GM18519 (cell line): ENCODE data around the gene ADCY1.

Experiments
- ATAC-seq: cut with Tn5 transposase; IDR thresholded peaks from one replicate; pipeline ENCODE4 v1.9.1; 2021; ENCODE audit warnings: mild to moderate bottlenecking, moderate library complexity; ENCODE audit not compliant: unreplicated experiment, low FRiP score

The ADCY1 gene

DNA sequence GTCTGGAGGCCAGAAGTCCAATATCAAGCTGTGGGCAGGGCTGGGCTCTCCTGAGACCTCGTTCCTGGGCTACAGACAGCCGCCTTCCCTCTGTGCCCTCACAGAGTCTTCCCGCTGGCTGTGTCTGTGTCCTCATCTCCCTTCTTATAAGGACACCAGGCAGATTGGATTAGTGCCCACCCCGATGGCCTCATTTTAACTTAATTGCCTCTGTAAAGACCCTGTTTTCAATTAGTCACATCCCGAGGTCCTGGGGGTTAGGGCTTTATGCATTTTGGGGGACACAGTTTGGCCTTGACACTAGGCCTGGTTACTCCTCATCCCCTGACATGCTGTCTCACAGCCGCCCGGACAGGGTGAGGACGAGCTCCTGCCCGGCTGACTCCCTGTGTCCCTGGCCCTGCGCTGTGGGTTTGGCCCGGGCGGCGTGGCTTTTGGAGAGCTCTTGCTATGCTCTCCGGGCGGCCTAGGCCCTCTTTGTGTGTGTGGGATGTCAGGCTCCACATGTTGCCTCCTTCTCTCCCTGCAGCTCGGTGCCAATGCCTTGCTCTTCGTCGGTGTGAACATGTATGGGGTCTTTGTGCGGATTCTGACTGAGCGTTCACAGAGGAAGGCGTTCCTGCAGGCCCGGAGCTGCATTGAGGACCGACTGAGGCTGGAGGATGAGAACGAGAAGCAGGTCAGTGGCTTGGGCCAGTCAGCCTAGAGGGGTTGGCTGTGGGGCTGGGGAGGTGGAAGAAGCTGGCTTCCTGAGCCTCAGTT lies 18.2 kb downstream of the ADCY1 start:
- ATAC-seq: no peak

DNA sequence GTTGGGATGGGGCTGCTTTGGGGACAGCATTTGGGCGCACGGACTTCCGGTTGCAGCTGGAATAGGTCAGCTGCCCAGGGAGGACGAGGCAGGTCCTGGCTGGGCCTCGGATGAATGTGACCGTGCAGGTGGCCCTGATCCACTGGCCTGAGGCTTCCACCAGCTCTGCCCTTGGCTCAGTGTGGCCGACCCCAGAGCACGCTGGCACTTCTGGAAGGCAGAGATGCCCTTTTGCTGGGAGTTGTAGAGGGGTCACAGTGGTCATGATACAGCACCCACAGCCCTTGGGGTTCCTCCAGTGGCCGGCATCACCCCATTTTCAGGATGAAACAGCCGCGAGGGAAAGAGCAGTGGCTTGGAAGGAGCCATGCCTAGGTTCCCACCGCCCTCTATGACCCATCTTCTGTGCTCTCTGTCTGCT lies 19.0 kb downstream of the ADCY1 start:
- ATAC-seq: no peak

DNA sequence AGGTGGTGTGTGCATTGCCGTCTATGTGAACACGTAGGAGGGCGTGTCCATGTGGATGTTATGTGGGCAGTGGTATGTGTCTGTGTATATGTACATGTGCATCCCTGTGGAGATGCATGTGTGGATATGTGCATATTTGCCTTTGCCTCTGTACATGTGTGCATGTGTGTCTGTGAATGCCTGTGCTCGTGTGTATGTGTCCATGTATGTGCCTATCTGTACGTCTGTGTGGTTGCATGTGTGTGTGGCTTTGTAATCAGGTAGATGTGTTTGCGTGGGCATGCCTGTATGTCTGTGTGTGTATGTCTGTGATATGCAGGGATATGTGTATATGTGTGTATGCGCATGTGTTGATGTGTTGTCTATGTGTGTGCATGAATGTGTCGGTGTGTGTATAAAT lies 19.7 kb downstream of the ADCY1 start:
- no peak for ATAC-seq

DNA sequence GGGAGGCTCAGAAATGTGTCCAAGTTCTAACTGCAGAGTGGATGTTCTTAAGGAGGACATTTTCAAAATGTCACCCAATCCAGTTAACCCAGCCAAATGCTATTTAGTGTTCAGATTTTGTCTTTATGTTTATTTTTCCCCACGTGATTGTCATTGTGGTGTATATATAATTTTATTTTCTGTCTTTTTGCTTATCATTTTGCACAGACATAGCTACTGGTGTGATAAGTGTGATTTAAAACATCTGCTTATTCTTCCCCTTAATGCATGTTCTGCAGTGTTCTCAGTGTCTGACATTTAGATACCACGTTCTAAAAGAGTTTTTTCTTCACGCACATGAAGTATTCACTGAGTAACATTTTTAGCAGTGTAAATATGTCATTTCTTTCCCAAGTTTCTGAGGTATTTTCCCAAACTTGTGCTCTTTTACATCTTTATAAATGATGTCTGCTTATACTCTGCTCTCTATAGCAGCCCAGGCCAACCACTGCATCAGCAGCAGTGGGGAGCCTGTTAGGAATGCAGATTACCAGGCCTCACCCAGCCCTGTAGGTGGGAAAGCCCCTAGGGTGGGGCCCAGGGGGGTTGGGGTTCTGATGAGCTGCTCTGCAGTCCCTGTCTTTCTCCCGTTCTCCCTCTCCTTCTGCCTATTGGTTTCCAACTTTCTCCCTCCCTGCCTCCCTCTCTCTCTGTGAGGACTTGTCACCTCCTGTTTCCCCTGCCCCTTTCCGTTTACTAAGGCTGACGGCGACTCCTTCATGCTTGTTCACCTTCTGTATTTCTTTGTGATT lies 20.8 kb downstream of the ADCY1 start:
- no peak for ATAC-seq

DNA sequence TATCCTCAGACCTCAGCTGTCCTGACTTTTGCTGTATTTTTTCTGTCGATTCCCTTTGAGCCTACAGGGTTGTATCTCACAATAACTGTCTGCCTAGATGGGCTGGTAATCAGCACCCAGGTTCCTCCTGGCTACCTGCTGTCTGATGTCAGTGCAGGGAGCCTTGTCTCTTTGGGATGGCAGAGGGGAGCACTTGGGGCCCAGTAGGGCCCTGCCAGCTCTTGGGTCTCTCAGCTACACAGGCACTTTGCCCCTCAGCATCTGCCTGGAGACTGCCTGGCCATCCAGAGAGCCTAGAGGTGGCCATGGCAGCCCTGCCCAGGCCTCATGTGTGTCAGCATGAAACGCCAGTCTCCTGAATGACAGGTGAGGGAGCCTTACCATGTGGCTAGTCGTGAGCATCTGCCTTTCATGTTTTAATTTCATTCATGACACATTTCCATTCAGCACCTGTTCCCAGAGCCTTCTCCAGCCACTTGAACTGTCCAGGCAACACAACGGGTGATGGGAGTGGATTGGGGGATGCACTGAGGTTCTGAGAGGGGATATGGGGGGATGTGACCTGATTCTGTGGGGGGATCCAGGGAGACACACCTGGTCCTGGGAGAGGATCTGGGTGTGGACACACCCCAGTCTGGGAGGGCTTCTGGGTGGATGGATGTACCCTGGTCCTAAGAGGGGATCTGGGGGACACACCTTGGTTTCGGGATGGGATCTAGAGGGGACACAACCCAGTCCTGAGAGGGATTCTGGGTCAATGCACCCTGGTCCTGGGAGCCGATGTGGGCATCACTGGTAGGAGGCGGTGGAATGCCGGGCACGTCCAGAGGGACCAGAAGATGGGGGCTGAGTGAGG lies 21.9 kb downstream of the ADCY1 start:
- no peak for ATAC-seq

DNA sequence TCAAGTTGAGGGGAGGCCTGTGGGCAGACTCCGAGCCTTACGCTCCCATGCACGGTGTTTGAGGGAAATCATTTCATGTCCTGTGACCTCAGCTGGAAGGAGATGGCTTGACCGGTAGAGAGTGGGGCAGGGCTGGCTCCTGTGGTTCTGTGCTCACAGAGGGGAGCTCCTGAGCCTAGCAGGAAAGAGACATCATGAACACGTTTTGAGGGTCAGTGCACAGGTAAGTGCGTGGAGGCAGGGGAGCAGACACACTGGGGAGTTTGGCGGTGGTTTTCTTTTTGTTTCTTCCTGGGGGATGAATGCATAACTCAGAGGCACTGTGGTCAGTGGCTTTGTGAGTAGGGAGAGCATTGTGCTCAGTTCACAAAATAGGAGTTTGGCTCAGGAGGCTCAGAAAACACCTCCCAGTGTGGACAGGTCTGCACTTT lies 22.5 kb downstream of the ADCY1 start:
- ATAC-seq: no peak

DNA sequence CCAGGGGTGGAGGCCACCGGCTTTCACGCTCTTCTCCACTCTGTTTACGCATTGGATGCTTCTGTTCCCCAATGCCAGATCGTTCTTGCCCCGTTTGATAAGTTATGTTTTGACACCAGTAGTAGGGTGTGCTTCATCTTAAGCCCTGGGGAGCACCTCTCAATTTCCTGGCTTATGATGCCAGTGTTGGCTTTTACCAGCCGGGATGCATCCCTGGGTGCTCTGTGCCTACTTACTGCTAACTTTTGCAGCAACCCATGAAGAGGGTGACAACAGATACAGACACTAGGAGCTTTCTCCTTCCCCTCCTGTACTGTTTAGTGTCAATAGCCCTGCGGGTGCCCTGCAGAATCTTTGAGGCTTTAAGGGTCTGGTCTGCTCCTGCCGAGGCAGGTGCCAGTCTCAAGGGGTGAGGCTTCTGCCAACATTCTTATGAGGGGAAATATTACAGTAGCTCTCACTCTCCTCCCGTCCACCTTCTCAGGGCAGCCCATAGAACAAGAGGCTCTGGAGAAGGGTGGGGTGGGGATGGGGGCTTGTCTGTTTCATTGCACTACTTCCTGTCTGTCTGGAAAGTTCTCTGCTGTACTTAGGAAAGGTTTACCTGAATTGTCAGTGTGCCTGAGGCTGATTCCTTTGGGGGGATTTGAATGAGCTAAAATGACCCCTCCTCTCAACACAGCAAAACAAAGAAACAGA lies 23.3 kb downstream of the ADCY1 start:
- no peak for ATAC-seq

DNA sequence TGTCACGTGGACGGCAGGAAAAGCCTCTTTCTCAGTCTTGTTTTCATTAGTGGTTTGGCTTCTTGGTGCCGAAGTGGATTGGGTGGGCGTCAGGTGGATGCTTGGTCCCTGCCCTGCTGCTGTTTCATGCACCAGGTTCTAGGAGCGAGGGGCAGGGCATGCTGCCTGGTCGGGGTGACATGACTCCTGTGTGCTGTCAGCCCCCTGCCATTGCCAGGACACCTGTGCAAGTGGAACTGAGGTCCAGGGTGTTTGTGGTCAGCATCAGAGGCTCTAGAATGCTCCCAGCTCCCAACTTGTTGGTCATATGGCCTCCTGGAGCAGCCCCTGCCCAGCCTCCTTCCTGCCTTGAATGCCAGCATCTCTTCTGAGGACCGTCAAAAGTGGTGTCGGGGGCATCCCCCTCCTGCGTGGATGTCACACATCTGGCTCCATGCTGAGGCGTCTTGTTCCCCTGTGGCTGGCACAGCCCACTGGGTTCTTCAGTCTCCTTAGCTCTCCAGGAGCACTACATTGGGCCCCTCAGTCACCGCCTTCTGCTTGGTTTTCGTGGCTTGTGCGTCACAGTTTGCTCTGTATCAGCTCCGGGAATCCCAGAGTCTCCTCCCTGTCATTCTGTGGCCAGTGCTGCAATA lies 24.8 kb downstream of the ADCY1 start:
- ATAC-seq: no peak

DNA sequence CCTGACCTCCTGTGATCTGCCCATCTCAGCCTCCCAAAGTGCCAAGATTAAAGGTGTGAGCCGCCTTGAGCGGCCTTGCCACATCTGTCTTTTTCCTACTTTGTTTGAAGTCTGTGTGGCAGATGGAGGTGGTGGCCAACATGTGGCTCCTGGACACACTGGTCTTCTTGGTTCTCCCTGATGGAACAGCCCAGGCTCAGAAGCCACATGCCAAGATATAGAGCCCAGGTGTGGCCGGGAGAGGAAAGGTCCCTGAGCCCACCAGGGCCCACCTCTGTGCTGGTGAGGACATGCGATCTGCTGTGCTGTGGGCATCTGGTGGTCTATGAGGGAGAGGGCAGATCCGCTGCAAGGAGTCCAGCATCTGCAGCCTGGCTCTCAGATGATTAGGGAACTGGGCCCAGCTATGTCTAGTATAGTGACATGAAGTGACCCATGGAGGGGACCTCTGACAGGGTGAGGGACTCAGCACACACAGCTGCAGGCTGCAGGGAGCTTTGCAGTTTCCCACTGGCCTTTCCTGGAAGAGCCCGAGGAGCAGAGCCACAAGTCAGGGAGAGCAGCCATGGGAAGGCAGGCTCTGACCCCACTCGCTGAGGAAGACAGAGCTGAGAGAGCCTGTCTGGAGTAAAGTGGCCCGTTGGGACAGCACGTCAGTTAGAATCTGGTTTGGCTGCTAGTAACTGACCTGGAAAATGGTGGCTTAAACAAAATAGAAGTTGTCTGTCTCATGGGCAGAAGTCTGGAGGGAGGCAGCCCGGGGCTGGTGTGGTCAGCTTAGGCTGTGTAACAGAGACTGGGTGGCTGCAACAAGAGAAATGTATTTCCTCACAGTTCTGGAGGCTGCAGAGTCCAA lies 25.9 kb downstream of the ADCY1 start:
- no peak for ATAC-seq

DNA sequence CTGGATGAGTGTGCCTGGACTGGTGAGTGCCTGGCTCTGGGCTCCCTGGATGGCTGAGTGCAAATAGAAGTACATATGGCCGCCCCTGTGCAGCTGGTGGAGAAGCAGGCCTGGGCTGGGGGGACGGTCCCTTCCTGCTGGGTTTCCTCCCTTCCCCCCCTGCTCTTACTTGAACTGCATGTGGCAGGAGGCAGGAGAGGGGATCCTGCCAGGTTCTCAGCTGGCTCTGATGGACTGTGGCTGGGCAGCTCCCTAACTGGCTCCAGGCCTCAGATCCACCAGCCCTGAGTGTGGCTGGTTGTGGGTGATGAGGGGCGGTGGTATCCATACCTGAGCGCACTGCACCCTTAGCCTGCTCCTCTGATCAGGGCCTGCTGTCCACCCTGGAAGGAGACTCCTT lies 26.9 kb downstream of the ADCY1 start:
- ATAC-seq: no peak

DNA sequence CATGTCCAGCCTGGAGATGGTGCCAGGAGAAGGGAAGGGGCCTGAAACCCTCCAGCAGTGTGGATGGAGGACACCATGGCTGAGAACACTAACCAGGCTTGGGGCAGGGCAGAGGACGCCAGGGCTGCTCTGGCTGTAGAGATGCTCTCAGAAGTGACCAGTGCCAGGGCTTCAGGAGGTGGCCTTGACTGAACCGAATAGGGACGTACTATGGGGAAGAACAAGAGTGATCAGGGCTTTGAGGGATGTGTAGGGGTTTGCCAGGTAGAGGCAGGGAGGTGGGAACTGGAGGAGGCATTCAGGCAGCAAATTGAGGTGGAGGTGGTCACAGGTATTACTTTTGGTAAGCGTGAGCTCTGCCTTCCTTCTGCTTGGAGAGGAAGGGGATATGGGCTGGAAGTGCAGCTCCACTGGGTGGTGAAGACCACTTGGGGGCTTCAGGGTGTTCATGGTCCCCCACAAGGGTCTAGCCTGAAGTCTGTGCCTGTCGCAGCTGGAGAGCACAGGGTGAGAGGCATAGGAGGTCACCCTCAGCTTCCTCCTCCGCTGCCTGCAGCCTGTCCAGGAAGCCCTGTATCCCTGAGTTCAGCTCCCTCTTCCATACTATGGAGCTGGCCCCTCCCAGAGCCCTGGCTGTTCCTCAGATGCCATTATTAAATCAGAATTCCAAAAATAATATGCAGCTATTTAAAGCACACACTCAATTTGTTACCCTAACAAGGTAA lies 27.8 kb downstream of the ADCY1 start:
- no peak for ATAC-seq

DNA sequence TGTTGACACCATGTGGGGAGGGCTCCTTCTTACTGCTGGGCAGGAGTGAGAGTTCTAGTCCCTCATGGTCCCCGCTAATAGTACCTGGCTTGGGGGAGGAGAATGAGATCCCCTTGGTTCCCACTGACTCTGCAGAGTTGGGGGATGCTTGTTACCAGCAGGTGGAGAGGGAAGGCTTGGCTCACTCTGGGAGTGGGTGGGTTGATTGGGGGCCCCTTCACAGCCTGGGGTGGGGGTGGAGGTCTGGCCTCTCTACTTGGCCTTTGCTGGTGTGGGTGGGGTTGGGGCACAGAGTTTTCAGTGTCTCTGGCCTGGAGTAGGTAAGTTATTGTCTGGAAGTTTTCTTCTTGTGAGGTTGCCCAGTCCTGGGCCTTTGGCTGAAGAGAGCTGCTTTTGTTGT lies 31.9 kb downstream of the ADCY1 start:
- ATAC-seq: no peak

DNA sequence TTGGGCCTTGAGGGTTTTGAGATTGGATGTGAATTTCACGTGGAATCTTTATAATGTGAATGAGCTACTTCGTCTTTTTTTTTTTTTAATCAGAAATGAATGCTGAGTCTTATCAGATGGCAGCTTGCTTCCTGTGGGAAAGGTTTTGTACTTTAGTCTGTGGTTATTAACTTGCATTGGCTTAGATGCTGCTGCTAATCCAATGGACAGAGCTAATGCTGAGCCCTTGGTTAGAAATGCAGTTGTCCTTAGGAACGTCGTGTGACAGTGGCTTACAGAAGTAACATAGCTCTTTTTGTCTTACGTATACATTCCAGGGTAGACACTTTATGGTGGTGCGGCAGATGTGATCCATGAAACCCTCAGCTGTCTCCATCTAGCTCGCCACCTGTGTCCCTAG lies 32.8 kb downstream of the ADCY1 start:
- ATAC-seq: no peak

DNA sequence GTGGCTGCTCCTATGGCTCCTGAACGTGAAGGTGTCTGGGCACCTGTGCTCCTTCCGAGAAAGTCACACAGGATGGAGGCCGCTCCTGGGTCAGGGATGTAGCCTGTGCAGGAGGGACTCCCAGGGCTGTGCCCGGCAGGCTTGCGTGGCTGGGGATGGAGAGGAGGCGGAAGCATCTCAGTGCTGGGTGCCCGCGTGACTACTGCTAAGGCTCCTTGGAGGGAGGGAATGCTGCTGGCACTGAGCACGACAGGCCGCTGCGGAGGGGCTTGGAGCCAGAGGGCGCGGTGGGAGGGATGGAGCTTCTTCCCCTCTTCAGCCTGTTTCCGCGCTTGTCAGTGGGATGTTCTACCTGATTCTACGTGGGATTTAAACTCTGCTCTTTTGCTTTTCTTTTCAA lies 35.0 kb downstream of the ADCY1 start:
- no peak for ATAC-seq

DNA sequence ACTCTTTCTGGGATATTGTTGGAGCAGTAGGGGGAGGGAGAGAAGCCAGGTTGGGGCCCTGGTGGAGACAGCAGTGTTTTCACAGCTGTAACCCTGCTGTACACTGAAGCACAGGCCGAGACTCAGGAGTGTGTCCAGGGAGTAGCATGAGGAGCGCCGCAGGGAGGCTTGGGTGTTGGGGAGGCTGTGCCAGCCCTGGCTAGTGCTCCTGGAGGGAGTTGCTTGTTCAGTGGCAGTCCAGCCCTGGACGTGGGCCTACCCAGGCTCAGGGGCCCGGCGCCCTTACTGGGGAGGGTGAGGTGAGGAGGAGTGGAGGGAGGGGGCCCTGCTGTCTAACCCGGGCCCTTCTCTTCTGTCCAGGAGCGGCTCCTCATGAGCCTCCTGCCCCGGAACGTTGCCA lies 35.9 kb downstream of the ADCY1 start:
- ATAC-seq: no peak

DNA sequence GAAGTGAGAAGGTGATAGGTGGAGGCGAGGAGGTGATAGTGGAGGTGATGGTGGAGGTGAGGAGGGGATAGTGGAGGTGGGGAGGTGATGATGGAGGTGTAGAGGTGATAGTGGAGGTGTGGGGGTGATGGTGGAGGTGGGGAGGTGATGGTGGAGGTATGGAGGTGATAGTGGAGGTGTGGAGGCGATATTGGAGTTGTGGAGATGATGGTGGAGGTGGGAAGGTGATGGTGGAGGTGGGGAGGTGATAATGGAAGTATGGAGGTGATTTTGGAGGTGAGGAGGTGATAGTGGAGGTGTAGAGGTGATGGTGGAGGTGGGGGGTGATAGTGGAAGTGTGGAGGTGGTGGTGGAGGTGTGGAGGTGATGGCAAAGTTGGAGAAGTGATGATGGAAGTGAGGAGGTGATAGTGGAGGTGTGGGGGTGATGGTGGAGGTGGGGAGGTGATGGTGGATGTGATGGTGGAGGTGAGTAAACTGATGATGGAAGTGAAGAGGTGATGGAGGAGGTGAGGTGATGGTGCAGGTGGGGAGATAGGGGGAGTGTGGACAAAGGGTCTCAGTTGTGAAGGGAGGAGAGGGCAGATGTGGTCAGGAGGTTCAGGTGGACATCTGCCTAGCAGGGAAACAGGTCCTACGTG lies 36.6 kb downstream of the ADCY1 start:
- ATAC-seq: no peak

DNA sequence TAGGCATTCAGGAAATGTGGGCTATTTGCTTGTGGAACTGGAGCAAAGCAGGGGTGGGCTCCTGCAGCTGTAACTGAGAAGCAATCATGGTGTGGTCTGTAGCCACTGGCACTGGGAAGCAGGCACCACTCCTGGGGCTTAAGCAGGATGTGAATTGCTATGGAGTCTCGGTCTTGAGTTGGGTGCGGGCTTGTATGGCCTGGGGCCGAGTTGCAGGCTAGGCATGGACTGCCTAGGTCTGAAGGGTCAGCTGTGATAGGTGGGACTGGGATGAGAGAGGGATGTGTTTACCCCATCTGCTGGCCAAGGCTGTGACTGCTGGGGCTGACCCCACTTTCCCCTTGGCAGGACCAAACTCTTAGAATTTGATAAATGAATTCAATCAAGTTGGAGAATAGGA lies 43.0 kb downstream of the ADCY1 start:
- ATAC-seq: no peak

DNA sequence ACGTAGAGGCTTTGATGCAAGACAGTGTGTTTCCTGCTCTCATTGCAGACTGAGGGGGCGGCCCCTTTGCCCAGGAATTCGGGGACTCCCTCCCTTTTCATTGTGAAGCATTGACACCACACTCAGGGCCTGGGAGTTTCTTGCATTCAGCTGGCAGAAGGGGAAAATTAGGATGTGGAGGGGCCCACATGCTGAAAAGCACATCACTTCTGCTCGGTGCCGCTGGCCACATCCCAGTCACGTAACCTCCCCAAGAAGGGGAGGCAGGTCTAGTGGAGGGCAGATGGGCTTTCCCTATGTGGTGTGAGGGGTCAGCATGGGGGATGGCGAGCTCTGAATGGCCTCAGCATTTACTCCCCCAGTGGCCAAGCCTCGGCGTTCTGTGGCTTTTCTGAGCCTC lies 47.9 kb downstream of the ADCY1 start:
- ATAC-seq: no peak
